Loucy (cell line): Measurements from ENCODE around the gene TXNDC11.

Experiments
- H2AFZ ChIP-seq: fragments of 200-600 bp; sonication (generic); 2 replicates; pipeline ENCODE4 v1.6.0; 2016; ENCODE audit warnings: antibody characterized with exemption, mild to moderate bottlenecking, low read length, moderate library complexity
- H3F3A ChIP-seq: fragments of 200-600 bp; 2 replicates; pipeline ENCODE4 v1.6.0; 2016; ENCODE audit warnings: antibody characterized with exemption, low read depth, mild to moderate bottlenecking
- H3K27me3 ChIP-seq: fragments of 200-600 bp; sonication (generic); 2 replicates; pipeline ENCODE4 v1.6.1; 2014; ENCODE audit warnings: low read length, mild to moderate bottlenecking; ENCODE audit not compliant: insufficient read depth, poor library complexity, severe bottlenecking
- H3K36me3 ChIP-seq: fragments of 200-600 bp; sonication (generic); 2 replicates; pipeline ENCODE4 v1.6.1; 2016; ENCODE audit warnings: low read length; ENCODE audit not compliant: insufficient read depth
- H3K4me1 ChIP-seq: fragments of 200-600 bp; sonication (generic); 2 replicates; pipeline ENCODE4 v1.5.1; 2014; ENCODE audit warnings: low read length, mild to moderate bottlenecking; ENCODE audit not compliant: insufficient read depth, poor library complexity, severe bottlenecking
- H3K4me2 ChIP-seq: fragments of 200-600 bp; sonication (generic); 2 replicates; pipeline ENCODE4 v1.6.0; 2014; ENCODE audit warnings: antibody characterized with exemption, low read length, low read depth, mild to moderate bottlenecking; ENCODE audit not compliant: poor library complexity, severe bottlenecking
- H3K4me3 ChIP-seq: fragments of 200-600 bp; sonication (generic); 2 replicates; pipeline ENCODE4 v1.5.1; 2014; ENCODE audit warnings: low read length, mild to moderate bottlenecking, mixed read lengths; ENCODE audit not compliant: poor library complexity, severe bottlenecking
- H3K79me2 ChIP-seq: fragments of 200-600 bp; sonication (generic); 2 replicates; pipeline ENCODE4 v1.6.1; 2014; ENCODE audit warnings: low read length; ENCODE audit not compliant: insufficient read depth
- H3K9ac ChIP-seq: fragments of 200-600 bp; sonication (generic); 2 replicates; pipeline ENCODE4 v1.6.0; 2014; ENCODE audit warnings: mild to moderate bottlenecking, low read depth, low read length, moderate library complexity; ENCODE audit not compliant: poor library complexity, severe bottlenecking
- H3K9me2 ChIP-seq: fragments of 200-600 bp; sonication (generic); replicated peaks from 2 replicates; pipeline ENCODE4 v1.6.1; 2016; ENCODE audit warnings: low read depth, low read length, mixed read lengths
- H3K9me3 ChIP-seq: fragments of 200-600 bp; sonication (generic); 2 replicates; pipeline ENCODE4 v1.6.1; 2014; ENCODE audit warnings: mild to moderate bottlenecking, antibody characterized with exemption, low read length, low read depth; ENCODE audit not compliant: insufficient read depth
- H4K20me1 ChIP-seq: fragments of 200-600 bp; sonication (generic); 2 replicates; pipeline ENCODE4 v1.6.0; 2014; ENCODE audit warnings: antibody characterized with exemption, low read length, mild to moderate bottlenecking; ENCODE audit not compliant: insufficient read depth, poor library complexity, severe bottlenecking
- CTCF ChIP-seq: fragments of 200-600 bp; sonication (generic); conservative IDR thresholded peaks from 2 replicates; pipeline ENCODE4 v1.5.1; 2014; ENCODE audit warnings: mild to moderate bottlenecking, antibody characterized with exemption, low read length
- EZH2phosphoT487 ChIP-seq: fragments of 200-600 bp; IDR thresholded peaks from 2 replicates; pipeline ENCODE4 v1.6.1; 2018; ENCODE audit warnings: antibody characterized with exemption, mild to moderate bottlenecking, moderate library complexity, borderline replicate concordance

Gene TXNDC11

GRCh38 chr16:11632455-11632939 lies 110.2 kb downstream of the TXNDC11 start:
- Histone ChIP-seq H3K9me2 (no peaks in the 10 kb centered on the region), H3K27me3 (no peaks in the 10 kb centered on the region), H4K20me1 (no peaks in the 10 kb centered on the region), H3K79me2 (no peaks in the 10 kb centered on the region), H3K36me3 (no peaks in the 10 kb centered on the region), H3K4me1 (no peaks in the 10 kb centered on the region), H3F3A (no peaks in the 10 kb centered on the region), H3K9ac (no peak overlapping the region), H2AFZ (no peak overlapping the region), H3K4me3 (no peak overlapping the region), H3K4me2 (no peak overlapping the region), H3K9me3 (no peaks in the 10 kb centered on the region)
- TF ChIP-seq CTCF: no peak
- no peak for TF ChIP-seq EZH2phosphoT487

GRCh38 chr16:11631214-11631613 lies 111.4 kb downstream of the TXNDC11 start:
- H4K20me1 ChIP-seq: no peaks in the 10 kb centered on the region
- H3K27me3 ChIP-seq: no peaks in the 10 kb centered on the region
- H3K79me2 ChIP-seq: no peaks in the 10 kb centered on the region
- no peaks in the 10 kb centered on the region for H3K4me1 ChIP-seq
- H3K4me3 ChIP-seq: no peak overlapping the region
- H3K9me2 ChIP-seq: no peaks in the 10 kb centered on the region
- no peak overlapping the region for H2AFZ ChIP-seq
- no peaks in the 10 kb centered on the region for H3K9me3 ChIP-seq
- H3F3A ChIP-seq: no peaks in the 10 kb centered on the region
- no peak for TF ChIP-seq EZH2phosphoT487
- H3K4me2 ChIP-seq: no peak overlapping the region
- no peaks in the 10 kb centered on the region for H3K36me3 ChIP-seq
- H3K9ac ChIP-seq: no peak overlapping the region

DNA sequence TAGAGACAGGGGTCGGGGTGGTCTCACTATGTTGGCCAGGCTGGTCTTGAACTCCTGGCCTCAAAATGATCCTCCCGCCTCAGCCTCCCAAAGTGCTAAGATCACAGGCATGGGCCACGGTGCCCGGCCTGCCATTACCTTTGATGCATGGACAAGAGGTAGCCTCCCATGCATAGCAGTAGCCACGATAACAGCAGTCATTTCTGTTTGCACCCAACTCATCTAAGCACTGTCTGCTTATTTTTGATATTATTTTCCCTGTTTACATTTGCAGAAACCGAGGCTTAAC lies 111.9 kb downstream of the TXNDC11 start:
- H3K9me2 ChIP-seq: no peaks in the 10 kb centered on the region
- no peak overlapping the region for H3K9ac ChIP-seq
- no peak overlapping the region for H3K4me3 ChIP-seq
- H3K36me3 ChIP-seq: no peaks in the 10 kb centered on the region
- H3F3A ChIP-seq: no peaks in the 10 kb centered on the region
- H3K9me3 ChIP-seq: no peaks in the 10 kb centered on the region
- H3K79me2 ChIP-seq: no peaks in the 10 kb centered on the region
- H4K20me1 ChIP-seq: no peaks in the 10 kb centered on the region
- H2AFZ ChIP-seq: no peak overlapping the region
- H3K4me2 ChIP-seq: no peak overlapping the region
- H3K4me1 ChIP-seq: no peaks in the 10 kb centered on the region
- no peak for TF ChIP-seq EZH2phosphoT487
- TF ChIP-seq CTCF: no peak
- H3K27me3 ChIP-seq: no peaks in the 10 kb centered on the region

GRCh38 chr16:11630046-11630767 lies 112.5 kb downstream of the TXNDC11 start:
- Histone ChIP-seq H3F3A (no peaks in the 10 kb centered on the region), H3K4me1 (no peaks in the 10 kb centered on the region), H3K9me3 (no peaks in the 10 kb centered on the region), H3K4me3 (no peak overlapping the region), H2AFZ (no peak overlapping the region), H3K4me2 (no peak overlapping the region), H3K9me2 (no peaks in the 10 kb centered on the region), H3K9ac (no peak overlapping the region), H4K20me1 (no peaks in the 10 kb centered on the region), H3K27me3 (no peaks in the 10 kb centered on the region), H3K79me2 (no peaks in the 10 kb centered on the region), H3K36me3 (no peaks in the 10 kb centered on the region)
- no peak for TF ChIP-seq EZH2phosphoT487
- TF ChIP-seq CTCF: no peak
